ENCODE data around the gene ABCB8.

DNA sequence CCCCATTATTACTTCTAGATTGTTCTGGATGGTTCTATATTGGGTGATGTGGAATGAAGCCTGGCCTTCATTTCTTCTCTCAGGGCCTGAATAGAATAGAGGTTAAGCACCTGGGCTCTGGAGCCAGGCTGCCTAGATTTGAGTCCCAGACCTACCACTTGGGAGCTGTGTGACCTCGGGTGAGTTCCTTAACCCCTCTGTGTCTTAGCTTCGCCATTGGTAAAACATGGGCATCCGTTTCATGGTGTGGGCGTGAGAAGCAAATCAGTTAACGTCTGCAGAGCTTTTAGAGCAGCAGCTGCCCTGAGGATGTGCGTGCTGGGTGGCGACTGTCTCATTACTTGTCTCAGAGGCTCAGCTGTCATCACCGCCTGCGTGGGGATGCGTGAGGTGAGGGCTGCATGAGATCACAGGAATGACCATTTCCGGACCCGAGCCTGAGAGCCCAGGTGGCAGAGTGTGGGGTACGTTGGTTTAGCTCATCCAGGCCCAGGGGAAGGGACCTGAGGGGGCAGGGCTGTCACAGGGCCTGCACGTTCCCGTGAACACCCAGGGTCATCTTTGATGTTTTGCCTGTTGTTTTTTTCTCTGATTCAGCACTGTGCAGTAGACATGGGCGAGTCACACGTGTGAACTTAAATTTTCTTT, 67.7 kb downstream of the ABCB8 start:
- TF ChIP-seq, protein P1, sequence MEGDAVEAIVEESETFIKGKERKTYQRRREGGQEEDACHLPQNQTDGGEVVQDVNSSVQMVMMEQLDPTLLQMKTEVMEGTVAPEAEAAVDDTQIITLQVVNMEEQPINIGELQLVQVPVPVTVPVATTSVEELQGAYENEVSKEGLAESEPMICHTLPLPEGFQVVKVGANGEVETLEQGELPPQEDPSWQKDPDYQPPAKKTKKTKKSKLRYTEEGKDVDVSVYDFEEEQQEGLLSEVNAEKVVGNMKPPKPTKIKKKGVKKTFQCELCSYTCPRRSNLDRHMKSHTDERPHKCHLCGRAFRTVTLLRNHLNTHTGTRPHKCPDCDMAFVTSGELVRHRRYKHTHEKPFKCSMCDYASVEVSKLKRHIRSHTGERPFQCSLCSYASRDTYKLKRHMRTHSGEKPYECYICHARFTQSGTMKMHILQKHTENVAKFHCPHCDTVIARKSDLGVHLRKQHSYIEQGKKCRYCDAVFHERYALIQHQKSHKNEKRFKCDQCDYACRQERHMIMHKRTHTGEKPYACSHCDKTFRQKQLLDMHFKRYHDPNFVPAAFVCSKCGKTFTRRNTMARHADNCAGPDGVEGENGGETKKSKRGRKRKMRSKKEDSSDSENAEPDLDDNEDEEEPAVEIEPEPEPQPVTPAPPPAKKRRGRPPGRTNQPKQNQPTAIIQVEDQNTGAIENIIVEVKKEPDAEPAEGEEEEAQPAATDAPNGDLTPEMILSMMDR (conservative IDR thresholded peaks at IDR 0.05; ENCODE audit: low read length): no peak
- TF ChIP-seq EZH2phosphoT487 (IDR thresholded peaks at IDR 0.05; ENCODE audit: borderline replicate concordance): no peak
